Transverse colon (tissue), 3 donors: Measurements from ENCODE around the gene TLL1.

Experiments used
- CTCF ChIP-seq, 5 experiments: fragments of 200-600 bp in 3 of 5; fragments of 450-650 bp in 2 of 5; sonication (generic) in 3 of 5; IDR thresholded peaks; 1 replicate in 2 of 5; 2 replicates in 3 of 5; pipeline ENCODE4 v1.5.1; 2016 to 2017; ENCODE audit warnings: antibody characterized with exemption in 5 of 5, inconsistent platforms in 3 of 5, mild to moderate bottlenecking in 2 of 5, moderate library complexity in 1 of 5
- EP300 ChIP-seq: sonication (generic); formaldehyde crosslinking; IDR thresholded peaks from one replicate; pipeline ENCODE4 v1.6.1; 2017; ENCODE audit warnings: antibody characterized with exemption, low read depth
- POLR2A ChIP-seq: fragments of 450-650 bp; IDR thresholded peaks from one replicate; pipeline ENCODE4 v1.6.1; 2016; ENCODE audit warnings: antibody characterized with exemption, mild to moderate bottlenecking, moderate library complexity

GRCh38 chr4:165972747-165973146 lies 99.7 kb downstream of the TLL1 start:
- TF ChIP-seq CTCF (IDR thresholded peaks at IDR 0.05) (no peak), POLR2A (no peak), EP300 (no peak)
